GM19452 (cell line): ENCODE data around the gene NDUFS7.

ENCODE experiments used
- ATAC-seq: cut with Tn5 transposase; IDR thresholded peaks from one replicate; pipeline ENCODE4 v1.9.1; 2021; ENCODE audit not compliant: unreplicated experiment

NDUFS7 gene

DNA sequence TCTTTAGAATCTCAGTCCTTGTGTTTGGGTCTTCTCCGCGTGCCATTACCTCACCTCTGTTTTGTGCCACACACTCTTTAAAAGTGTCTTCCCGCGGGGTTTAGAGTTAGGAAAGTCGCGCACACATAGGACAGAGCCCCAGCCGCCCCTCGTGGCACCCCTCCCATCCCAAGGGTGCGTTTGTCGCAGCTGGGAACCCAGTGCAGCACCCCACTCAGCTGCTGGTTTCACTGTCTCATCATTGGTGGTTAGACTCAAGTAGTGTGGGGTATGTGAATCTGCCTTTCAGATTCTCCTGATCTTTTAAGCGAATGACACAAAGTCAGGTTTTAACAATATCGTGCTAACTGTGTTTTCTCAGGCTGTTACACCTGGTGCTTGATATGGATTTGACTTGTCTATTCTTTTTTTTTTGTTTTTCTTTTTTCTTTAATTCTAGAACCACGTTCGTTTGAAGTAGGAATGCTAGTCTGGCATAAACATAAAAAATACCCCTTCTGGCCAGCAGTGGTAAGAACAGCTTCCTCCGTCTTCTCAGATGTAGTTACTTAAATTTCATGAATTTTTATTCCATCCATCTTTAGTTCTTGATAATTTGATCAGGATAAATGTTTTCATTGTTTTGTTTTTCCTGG, 19.5 kb upstream of the NDUFS7 start:
- ATAC-seq: no peak

DNA sequence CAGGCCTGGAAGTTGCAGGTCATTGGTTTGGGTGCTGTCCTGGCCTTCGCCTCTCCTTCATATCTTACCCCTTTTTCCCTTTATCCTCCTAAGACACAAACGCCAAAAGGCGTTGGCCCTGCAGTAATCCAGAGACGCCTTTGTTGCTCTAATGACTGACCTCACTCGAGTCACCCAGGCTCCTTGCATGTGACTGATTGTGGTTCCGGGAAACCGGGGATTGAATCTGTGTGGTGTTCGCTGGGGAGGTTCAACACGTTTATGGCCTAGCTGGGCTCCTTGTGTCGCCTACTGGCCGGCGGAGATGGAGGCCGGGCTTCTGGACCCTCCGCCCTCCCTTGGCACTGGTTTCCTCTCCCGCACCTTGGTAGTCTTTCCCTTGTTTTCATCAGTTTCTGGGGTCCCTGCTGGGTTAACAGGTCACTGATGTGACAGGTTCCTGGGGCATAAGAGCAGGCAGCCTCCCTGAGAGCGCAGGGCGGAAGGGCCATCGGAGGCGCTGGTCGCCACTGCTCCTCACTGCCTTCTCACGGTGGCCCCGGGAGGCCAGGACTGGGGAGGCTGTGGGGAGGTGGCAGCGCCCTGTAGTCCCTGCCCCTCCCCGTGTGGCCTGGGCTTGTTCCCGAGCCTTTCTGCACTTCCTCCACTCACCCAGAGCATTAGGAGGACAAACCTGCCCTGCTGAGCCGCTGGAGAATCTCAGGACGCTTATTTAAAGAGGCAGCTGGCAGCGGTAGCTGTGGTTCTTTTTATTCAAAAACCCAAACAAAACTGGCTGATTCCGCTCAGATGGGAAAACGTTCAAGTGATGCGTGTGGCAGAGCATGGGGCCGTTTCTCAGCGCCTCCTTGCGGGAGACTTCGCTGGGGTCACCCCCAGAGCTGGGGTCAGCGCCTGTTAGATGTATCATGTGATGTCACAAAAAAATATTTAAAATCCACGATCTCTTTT, 18.1 kb upstream of the NDUFS7 start:
- no peak for ATAC-seq

DNA sequence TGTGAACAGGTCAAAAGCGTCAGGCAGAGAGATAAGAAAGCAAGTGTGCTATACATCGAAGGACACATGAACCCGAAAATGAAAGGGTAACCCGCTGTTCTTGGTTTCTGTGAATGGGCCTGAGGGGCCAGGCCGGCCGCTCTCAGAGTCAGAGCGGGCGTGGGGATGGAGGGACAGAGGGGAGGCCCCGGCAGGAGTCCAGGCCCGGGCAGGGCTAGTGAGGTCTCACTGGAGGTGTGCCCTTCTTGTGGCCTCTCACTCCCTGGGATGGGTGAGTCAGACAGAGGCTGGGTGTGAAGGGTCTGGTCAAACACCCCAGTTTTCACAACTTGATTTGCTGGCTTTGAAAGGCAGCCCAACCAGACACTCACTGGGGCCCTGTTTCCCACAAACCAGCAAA, 17.4 kb upstream of the NDUFS7 start:
- ATAC-seq: no peak

DNA sequence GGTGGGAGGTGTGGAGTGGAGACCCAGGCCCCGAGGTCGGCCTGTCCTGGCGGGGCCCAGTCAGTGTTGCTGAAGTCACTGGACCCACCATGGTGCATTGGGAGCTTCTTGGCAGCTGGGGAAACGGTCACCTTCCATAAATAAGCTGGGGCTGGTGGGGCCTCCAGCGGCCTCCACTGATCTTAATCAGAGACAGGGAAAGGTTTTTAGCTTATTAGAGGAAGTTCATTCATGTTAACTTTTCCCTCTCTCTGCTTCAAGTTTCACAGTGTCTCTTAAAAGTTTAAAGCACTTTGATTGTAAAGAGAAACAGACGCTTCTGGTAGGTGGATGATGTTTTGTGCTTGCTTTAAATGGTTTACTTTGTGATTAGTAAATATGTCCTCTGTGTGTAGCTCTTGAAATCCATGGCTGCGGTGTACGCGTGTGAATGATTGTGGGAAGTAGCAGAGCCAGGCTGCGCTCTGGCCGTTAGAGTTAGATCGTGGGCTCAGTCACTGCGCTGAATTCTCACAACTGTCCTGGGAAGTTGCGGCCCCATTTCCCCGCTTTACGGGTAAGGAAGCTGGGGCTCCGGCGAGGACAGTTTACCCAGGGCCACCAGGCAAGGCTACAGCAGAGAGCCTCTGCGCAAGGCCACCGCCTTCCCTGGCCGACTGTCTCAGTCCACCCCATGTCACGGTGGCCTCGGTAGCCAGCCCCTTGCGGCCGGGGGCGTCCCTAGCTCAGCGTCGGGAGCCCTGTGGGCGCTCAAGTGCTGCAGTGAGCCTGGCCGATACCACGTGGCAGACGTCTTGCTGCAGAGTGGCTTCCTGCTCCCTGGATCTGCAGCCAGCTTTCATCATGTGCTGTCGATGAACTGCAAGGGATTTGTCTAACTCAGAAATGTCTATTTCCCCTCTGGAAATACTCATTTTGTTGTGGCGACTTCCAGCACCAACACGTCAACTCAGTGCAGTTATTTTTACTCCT, 16.5 kb upstream of the NDUFS7 start:
- ATAC-seq: no peak

DNA sequence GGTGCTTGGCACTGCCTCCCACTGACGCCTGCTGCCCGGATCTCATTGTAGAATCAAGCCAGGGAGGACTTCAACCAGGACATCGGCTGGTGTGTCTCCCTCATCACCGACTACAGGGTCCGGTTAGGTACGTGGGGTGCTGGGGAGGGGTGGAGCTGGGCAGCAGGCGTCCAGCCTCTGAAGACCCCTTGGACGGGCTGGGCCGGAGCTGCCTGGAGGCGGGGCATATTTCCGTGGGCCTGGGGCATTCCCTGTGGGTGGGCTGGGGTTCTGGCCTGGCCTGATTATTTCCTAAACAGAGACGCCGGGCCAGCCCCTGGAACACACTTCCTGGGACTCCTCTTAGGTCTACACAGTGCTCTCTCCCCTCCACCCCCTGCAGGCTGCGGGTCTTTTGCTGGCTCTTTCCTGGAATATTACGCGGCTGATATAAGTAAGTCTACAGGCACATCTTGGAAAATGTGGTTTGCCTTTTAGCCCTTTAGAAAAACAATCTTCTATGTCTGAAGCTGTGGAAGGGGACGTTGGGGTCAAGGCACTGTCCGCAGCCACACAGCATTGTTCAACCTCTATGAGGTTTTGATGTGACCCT, 14.4 kb upstream of the NDUFS7 start:
- no peak for ATAC-seq

DNA sequence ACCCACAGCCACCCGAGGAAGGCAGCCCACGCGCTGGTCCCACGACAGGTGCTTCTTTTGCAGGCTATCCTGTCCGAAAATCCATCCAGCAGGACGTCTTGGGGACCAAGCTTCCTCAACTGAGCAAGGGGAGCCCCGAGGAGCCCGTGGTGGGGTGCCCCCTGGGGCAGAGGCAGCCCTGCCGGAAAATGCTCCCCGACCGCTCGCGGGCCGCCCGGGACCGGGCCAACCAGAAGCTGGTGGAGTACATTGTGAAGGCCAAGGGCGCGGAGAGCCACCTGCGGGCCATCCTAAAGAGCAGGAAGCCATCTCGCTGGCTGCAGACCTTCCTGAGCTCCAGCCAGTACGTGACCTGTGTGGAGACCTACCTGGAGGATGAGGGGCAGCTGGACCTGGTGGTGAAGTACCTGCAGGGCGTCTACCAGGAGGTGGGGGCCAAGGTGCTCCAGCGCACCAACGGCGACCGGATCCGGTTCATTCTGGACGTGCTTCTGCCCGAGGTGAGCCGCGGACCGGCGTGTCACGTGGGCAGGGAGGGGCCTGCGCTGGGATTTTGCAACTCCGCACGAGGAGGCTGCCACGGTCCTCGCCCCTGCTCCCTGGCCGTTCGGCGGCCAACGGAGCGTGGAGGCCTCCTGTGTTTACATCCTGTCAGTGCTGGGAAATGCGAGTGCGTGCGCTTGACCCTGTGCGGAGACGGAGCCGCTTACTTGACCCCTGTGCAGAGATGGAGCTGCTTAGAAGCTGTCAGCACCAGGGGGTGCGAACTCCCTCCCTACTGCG, 12.9 kb upstream of the NDUFS7 start:
- ATAC-seq: no peak

DNA sequence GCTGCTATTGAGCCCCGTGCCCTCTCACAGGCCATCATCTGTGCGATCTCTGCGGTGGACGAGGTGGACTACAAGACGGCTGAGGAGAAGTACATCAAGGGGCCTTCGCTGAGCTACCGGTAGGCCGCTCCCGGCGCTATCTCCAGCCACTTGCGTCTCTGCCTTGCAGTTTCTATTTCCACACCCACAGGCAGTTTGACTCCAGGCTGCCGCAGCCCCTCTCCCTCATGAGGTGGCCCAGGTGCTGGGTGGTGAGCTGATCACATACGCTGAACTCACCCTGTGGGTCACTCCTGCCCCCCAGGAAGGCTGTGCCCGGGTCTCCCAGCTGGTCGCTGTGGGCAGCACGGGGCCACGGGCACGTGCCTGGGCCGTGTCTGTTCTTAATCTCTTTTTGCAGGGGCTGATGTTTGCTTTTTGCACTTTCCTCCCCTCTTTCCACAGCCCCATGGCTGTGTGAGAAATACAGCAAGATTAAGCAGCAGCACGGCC, 10.6 kb upstream of the NDUFS7 start:
- ATAC-seq: no peak

DNA sequence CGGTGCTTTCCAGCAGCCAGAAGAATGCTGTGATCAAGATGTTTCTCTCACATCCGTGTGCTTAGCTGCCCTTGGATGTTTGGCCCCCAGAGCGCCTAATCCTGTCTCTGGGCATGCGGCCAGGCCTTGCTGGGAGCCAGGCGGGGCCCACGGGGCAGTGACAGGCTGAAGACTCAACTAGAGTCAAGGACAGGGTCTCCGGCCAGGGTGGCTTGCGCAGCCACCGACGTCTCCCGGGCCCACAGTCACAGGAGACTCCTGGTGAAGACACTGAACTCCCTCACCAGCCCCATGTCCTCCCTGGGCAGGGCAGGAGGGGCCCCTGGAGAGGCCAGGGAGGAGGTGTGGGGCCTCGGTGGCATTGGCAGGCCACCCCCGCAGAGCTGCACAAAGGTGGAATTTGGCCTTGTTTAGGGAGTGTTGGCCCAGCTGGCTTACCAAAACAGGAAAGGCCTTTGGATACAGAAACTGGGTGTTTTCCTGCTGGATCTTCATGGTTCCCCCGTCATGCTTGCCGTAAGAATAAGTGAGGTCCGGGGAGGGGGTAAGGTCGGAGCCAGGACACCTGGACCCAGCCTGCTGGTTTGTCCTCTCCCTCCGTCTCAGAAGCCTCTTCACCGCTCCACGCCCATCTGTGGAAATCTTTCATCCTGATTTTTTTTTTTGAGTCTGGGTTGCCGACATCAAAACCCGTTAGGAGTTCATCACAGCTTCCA, 10.0 kb upstream of the NDUFS7 start:
- no peak for ATAC-seq

DNA sequence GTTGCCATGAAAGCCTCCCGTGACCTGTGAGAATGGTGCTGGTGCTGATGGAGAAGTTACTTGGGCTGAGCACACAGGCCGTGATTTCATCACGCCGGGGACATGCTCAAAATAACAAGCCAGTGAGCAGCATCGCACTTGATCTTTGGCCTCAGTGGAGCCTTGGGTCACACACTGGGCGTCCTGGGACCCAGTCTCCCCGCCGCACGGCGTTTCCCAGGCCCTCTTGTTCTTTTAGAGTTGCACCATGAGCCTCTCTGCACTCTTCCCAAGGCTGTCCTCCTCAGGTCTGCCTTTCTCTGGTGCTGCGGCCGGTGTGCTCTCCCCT, 9.5 kb upstream of the NDUFS7 start:
- no peak for ATAC-seq

DNA sequence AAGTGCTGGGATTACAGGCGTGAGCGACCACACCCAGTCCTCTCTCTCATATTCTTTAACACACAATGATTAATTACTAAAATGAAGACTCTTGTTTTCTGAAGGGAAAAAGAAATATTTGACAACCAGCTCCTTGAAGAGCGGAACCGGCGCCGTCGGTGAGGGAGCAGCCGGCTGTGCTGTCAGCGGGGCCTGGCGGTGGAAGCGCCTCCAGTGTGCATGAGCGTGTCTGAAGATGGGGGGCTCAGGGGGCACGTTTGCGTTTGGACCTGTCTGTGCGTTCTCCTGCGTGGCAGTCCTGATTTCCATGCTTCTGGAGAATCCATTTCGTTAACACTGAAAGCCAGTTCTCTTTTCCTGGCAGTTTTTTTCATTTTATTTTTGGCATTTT, 7.3 kb upstream of the NDUFS7 start:
- ATAC-seq: no peak

DNA sequence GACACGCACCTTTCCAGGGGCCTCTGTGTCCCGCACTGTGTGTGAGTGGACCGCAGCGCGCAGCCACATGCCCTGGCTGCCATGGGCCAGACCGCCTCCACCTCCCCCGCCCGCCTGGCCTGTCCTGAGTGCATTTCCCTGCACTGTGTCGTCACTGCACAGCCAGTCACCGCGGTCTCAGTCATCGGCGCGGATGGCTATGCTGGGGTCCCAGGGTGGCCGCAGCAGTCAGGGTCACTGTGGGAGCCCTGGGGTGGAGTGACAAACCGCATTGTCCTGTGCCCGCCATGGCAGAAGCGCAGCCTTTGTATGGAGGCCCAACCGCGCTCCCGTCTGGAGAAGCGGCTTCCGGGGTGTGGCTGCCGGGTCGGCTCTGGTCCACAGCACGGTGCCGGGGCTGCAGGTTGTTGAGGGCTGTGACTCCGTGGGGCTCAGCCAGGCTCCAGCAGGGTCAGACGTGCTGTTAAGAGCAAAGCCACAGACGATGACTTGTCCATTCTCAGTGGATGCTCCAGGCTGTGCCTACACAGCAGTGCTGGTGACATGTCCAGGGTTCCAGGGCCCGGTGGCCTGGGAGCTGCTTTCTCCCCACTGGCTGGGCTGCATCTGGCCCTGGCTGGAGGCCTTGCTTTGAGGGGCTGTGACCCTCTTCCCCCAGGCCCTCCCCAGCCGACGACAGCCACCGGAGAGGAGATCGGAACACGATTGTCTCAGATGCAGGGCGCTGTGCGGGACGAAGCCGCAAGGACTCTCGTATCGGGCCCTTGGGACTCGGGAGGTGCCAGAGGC, 6.3 kb upstream of the NDUFS7 start:
- ATAC-seq: no peak

DNA sequence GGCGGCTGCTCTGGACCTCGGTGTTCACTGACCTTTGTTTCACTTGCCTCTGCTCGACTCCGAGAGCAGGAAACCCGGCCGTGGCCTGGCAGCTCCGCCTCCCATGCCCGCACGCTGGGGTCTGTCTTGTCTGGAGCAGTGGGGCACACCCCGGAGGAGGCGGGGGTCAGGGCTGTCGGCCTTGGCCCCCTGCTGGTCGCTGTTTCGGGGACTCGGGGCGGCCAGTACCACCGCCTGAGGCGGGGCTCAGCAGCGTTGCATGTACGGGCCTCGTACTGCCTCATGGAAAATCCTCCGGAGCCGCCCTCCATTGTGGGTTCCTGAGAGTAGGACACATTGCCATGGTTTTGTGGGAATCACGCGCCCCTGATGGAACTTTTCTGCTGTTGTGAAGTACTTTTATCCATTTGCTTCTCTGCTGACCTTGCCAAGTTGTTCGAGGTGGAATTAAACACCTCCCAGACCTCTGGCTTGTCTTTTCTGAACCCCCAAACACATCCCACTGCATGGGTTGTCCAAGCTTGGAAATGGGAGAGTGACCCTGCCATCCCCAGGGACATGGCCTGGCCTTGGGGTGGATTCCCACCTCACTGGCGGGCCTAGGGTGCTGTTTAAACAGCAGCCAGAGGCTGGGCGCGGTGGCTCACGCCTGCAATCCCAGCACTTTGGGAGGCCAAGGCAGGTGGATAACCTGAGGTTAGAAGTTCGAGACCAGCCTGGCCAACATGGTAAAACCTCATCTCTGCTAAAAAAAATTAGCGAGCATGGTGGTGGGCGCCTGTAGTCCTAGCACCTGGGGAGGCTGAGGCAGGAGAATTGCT, 5.5 kb upstream of the NDUFS7 start:
- no peak for ATAC-seq

DNA sequence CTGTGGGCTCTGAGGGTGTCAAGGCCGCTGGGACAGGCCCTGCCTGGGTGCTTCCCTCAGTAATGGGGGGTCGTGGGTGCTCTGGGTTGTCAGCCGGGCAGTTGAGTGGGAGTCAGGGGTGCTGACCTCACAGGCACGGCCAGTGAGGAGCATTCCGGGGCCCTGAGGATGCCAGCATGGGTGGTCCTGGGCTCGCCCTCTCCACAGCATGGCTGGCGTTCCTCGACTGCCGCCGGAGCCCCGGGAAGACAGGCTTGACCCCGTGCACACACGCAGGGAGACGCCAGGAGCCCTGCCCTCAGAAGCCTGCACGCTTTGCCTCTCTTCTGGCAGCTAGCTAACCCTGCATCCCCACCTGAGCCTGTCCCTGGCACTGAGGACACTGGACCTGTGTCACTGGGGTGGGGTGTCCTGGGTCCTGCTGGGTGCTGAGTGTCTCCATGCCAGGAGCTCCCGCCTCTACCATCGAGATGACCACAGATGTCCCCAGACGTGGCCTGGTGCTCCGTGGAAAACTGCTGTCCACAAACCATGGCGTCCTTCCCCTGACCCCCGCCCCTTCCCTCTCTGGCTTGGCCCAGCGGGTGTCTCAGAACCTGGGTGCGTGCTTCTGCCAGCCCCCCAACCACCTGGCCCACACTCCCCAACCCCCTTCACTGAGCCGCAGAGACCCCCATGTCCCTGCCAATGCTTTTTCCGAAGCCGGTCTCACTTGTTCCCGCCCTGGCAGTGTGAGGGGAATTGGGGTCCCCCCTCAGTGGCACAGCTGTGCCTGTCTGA, 4.4 kb upstream of the NDUFS7 start:
- no peak for ATAC-seq

DNA sequence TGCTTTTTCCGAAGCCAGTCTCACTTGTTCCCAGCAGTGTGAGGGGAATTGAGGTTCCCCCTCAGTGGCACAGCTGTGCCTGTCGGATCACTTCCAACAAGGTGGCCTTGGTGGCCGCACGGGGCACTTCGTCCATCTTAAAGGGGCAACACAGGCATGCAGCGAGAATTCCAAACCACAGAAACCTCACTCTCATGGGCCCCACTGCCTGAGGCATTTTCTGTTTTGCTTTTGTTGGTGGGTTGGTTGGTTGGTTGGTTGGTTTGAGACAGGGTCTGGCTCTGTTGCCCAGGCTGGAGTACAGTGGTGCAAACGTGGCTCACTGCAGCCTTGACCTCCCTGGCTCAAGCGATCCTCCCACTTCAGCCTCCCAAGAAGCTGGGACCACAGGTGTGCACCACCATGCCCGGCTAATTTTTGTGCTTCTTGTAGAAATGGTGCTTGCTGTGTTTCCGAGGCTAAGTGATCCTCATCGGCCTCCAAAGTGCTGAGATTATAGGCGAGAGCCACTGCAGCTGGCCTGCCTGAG, 3.7 kb upstream of the NDUFS7 start:
- ATAC-seq: no peak

DNA sequence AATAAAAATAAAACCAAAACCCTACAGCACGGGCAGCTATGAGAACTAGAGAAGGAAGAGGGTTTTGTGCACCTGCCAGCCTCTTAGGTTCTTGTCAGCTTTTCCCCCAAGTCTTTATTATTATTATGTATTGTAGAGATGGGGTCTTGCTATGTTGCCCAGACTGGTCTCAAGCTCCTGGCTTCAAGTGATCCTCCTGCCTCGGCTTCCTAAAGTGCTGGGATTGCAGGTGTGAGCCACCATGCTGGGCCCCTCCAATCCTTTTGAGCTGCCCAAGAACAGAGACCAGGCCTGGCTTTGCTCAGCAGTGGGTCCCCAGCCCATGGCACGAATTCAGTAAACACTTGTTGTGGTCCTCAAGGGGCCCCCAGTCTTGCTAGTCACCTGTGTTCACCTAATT, 1.5 kb upstream of the NDUFS7 start:
- no peak for ATAC-seq

DNA sequence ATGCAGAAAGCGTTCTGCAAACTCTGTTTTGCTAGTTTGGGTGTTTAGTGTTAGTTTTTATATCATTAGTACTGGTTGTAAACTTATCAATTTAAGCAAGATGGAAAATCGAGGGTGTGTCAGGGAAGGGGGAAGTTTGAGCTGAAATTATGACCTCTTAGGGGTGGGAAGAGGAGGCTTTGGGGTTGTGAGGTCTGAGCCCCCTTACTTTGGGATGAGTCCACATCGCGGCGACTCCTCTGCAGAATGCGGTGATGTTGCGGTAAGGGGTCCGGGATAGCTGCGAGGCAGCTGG, 743 bp upstream of the NDUFS7 start:
- no peak for ATAC-seq

DNA sequence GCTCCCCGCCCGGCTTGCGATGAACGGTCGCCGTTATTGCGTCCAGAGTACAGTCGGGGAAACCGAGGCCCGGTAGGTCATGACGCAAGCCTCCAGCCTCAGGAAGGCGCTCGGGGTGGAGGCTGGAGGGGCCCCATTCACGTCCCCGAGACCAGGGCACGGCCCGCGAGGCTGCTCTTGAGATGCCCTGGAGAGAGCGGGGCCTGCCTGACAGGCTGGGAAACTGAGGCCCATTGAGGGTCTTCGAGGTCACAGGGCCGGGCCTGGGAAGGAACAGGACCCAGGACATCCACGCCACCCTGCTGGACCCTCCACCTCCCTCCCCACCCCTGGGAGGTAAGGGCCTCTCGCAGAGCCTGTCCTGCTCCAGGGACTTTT, 367 bp downstream of the NDUFS7 start:
- ATAC-seq: no peak
